A673 (cell line): Measurements from ENCODE around the gene ADRA2C.

Source experiments
- EZH2 ChIP-seq: fragments of 200-600 bp; sonication (generic); IDR thresholded peaks from 2 replicates; pipeline ENCODE4 v1.6.1; 2017; ENCODE audit warnings: borderline replicate concordance, low read depth, mild to moderate bottlenecking, mixed read lengths, antibody characterized with exemption, low read length; ENCODE audit not compliant: poor library complexity, severe bottlenecking
- TF ChIP-seq, protein P1 (sequence below): fragments of 300-800, 200-600 bp; sonication (generic); conservative IDR thresholded peaks from 2 replicates; pipeline ENCODE4 v1.5.1; 2017; ENCODE audit warnings: low read depth, mild to moderate bottlenecking, antibody characterized with exemption, low read length, moderate library complexity, mixed read lengths

DNA sequence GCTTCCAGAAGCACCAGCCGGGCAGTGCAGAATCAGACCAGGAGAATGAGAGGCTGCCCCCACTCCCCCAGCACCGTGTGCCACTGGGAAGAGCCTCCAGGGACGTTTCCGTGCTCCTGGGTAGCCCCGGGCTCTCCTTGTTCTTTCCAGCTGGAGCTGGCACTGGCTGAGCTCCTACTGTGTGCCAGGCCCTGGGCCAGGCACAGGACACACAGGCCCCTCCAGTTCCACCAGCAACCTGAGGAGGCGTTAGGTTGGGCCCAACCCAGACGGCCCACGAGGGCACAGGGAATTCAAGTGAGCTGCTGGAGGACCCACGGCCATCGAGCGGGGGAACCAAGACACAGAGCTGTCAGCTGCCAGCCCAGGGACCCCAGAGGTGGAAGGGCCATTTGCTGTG lies 15.9 kb upstream of the ADRA2C start:
- TF ChIP-seq, protein P1, sequence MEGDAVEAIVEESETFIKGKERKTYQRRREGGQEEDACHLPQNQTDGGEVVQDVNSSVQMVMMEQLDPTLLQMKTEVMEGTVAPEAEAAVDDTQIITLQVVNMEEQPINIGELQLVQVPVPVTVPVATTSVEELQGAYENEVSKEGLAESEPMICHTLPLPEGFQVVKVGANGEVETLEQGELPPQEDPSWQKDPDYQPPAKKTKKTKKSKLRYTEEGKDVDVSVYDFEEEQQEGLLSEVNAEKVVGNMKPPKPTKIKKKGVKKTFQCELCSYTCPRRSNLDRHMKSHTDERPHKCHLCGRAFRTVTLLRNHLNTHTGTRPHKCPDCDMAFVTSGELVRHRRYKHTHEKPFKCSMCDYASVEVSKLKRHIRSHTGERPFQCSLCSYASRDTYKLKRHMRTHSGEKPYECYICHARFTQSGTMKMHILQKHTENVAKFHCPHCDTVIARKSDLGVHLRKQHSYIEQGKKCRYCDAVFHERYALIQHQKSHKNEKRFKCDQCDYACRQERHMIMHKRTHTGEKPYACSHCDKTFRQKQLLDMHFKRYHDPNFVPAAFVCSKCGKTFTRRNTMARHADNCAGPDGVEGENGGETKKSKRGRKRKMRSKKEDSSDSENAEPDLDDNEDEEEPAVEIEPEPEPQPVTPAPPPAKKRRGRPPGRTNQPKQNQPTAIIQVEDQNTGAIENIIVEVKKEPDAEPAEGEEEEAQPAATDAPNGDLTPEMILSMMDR, result no peak
- no peak for TF ChIP-seq EZH2
